HCT116 (cell line): ENCODE data around the gene NAT9. TPM values are rescaled to one million over a fixed set of nuclear protein-coding genes. Genes with fewer than 3 reads are reported as not detected.

ENCODE experiments used
- ATAC-seq: fragments of 200-7000 bp; cut with Tn5 transposase; 2 replicates; pipeline ENCODE4 v1.9.1; 2020; ENCODE audit warnings: mild to moderate bottlenecking, moderate library complexity
- BruUV-seq: library from RNA; stranded (reverse); fragments of 400-500 nt; replicated peaks from 2 replicates; lab custom pipeline; 2021; lab: Mats Ljungman, UMichigan
- CTCF ChIA-PET: fragments of 300-600 bp; sonication (Branson Sonifier 250); formaldehyde crosslinking; loops from one replicate; lab custom pipeline; 2021; ENCODE audit warnings: antibody characterized with exemption; lab: Charles Lee
- POLR2A ChIA-PET: fragments of 300-600, 350-600 bp; sonication (Branson Sonifier 250); formaldehyde crosslinking; loops from one replicate; lab custom pipeline; 2021; ENCODE audit warnings: antibody characterized with exemption; lab: Charles Lee
- RAD21 ChIA-PET, 2 experiments: fragments of 300-600 bp; sonication (Branson Sonifier 250); formaldehyde crosslinking; loops; one replicate each; lab custom pipeline; 2023; ENCODE audit warnings: low total read pairs in 2 of 2; ENCODE audit not compliant: uncharacterized antibody in 2 of 2, unreplicated experiment in 2 of 2, low non-redundant PET in 1 of 2; lab: Charles Lee
- DNase-seq: peaks from one replicate; pipeline ENCODE4 v3.0.0-alpha.2; 2010; ENCODE audit warnings: low read depth, low spot score
- H2AFZ ChIP-seq: fragments of 200-600 bp; shearing (Covaris generic), sonication (generic); 2 replicates; pipeline ENCODE4 v1.6.1; 2017; ENCODE audit warnings: low read depth, mixed run types, mixed read lengths, antibody characterized with exemption, low read length; ENCODE audit not compliant: poor library complexity, severe bottlenecking
- H3K27ac ChIP-seq: 2 replicates; pipeline ENCODE4 v1.5.1; 2012; ENCODE audit warnings: low read depth, low read length
- H3K27me3 ChIP-seq: fragments of 200-600 bp; sonication (generic); 2 replicates; pipeline ENCODE4 v1.6.1; 2016; ENCODE audit warnings: mixed run types, low read length, mixed read lengths; ENCODE audit not compliant: insufficient read depth
- H3K36me3 ChIP-seq, 2 experiments: fragments of 200-500 bp in 1 of 2; fragments of 200-600 bp in 1 of 2; sonication (Bioruptor generic) in 1 of 2; sonication (generic) in 1 of 2; 2 replicates each; pipeline versions ENCODE4 v1.5.1 to v1.6.1; 2014 to 2016; ENCODE audit warnings: low read length in 2 of 2, inconsistent platforms in 1 of 2, mixed read lengths in 1 of 2, mixed run types in 1 of 2; ENCODE audit not compliant: insufficient read depth in 2 of 2, control insufficient read depth in 1 of 2
- H3K4me1 ChIP-seq, 2 experiments: fragments of 200-600 bp in 1 of 2; sonication (generic) in 1 of 2; 2 replicates each; pipeline versions ENCODE4 v1.5.1 to v1.6.1; 2012 to 2017; ENCODE audit warnings: low read length in 2 of 2, inconsistent platforms in 1 of 2, mild to moderate bottlenecking in 1 of 2, mixed read lengths in 1 of 2, mixed run types in 1 of 2, moderate library complexity in 1 of 2; ENCODE audit not compliant: insufficient read depth in 2 of 2, control insufficient read depth in 1 of 2
- H3K4me2 ChIP-seq: fragments of 200-600 bp; sonication (generic); 2 replicates; pipeline ENCODE4 v1.6.1; 2017; ENCODE audit warnings: mixed run types, low read length, mixed read lengths
- H3K4me3 ChIP-seq, 2 experiments: fragments of 200-600 bp in 1 of 2; sonication (generic) in 1 of 2; replicated peaks in 1 of 2; 2 replicates each; pipeline ENCODE4 v1.5.1; 2011 to 2016; ENCODE audit warnings: low read length in 2 of 2, control low read depth in 1 of 2, low read depth in 1 of 2, mild to moderate bottlenecking in 1 of 2, mixed read lengths in 1 of 2, mixed run types in 1 of 2
- H3K79me2 ChIP-seq: fragments of 200-600 bp; sonication (generic); 2 replicates; pipeline ENCODE4 v1.6.1; 2017; ENCODE audit warnings: mild to moderate bottlenecking, mixed run types, low read length, moderate library complexity, mixed read lengths; ENCODE audit not compliant: insufficient read depth
- H3K9ac ChIP-seq: fragments of 200-600 bp; sonication (generic); 2 replicates; pipeline ENCODE4 v1.6.1; 2016; ENCODE audit warnings: low read length, mixed read lengths
- H3K9me2 ChIP-seq: fragments of 200-600 bp; sonication (generic), shearing (Covaris generic); 2 replicates; pipeline ENCODE4 v1.6.1; 2017; ENCODE audit warnings: mixed run types, mild to moderate bottlenecking, moderate library complexity; ENCODE audit not compliant: insufficient read depth
- H3K9me3 ChIP-seq, 2 experiments: fragments of 200-500 bp in 1 of 2; fragments of 200-600 bp in 1 of 2; sonication (Bioruptor generic) in 1 of 2; sonication (generic) in 1 of 2; 2 replicates each; pipeline ENCODE4 v1.6.1; 2014 to 2017; ENCODE audit warnings: low read length in 2 of 2, mixed read lengths in 2 of 2, inconsistent platforms in 1 of 2, low read depth in 1 of 2, mild to moderate bottlenecking in 1 of 2, mixed run types in 1 of 2, moderate library complexity in 1 of 2; ENCODE audit not compliant: control insufficient read depth in 1 of 2, insufficient read depth in 1 of 2
- H4K20me1 ChIP-seq: fragments of 200-600 bp; sonication (generic), shearing (Covaris generic); 2 replicates; pipeline ENCODE4 v1.6.1; 2017; ENCODE audit warnings: mixed run types, mild to moderate bottlenecking, moderate library complexity; ENCODE audit not compliant: insufficient read depth
- ATF3 ChIP-seq: IDR thresholded peaks from 2 replicates; pipeline ENCODE4 v1.6.1; 2012
- ELF1 ChIP-seq: IDR thresholded peaks from 2 replicates; pipeline ENCODE4 v1.6.1; 2012; ENCODE audit warnings: low read depth, borderline replicate concordance
- FOSL1 ChIP-seq: IDR thresholded peaks from 2 replicates; pipeline ENCODE4 v1.6.1; 2012; ENCODE audit warnings: low read depth
- POLR2A ChIP-seq: IDR thresholded peaks from 2 replicates; pipeline ENCODE4 v1.7.0; 2011; ENCODE audit warnings: borderline replicate concordance; ENCODE audit not compliant: insufficient read depth, insufficient read length; ENCODE audit errors: extremely low read depth
- POLR2AphosphoS5 ChIP-seq: IDR thresholded peaks from 2 replicates; pipeline ENCODE4 v1.6.1; 2011; ENCODE audit warnings: mild to moderate bottlenecking, low read depth, low read length, moderate library complexity
- RAD21 ChIP-seq: IDR thresholded peaks from 2 replicates; pipeline ENCODE4 v1.6.1; 2012; ENCODE audit warnings: low read depth, mild to moderate bottlenecking
- REST ChIP-seq: IDR thresholded peaks from 2 replicates; pipeline ENCODE4 v1.6.1; 2012; ENCODE audit warnings: low read depth
- SIN3A ChIP-seq: IDR thresholded peaks from 2 replicates; pipeline ENCODE4 v1.6.1; 2012; ENCODE audit warnings: low read depth
- SRF ChIP-seq: IDR thresholded peaks from 2 replicates; pipeline ENCODE4 v1.6.1; 2012; ENCODE audit warnings: low read depth
- TCF7L2 ChIP-seq: IDR thresholded peaks from 2 replicates; pipeline ENCODE4 v1.7.0; 2011; ENCODE audit warnings: borderline replicate concordance, inconsistent platforms; ENCODE audit not compliant: insufficient read depth, insufficient read length; ENCODE audit errors: extremely low read depth
- ZFX ChIP-seq: fragments of 450-650 bp; IDR thresholded peaks from 2 replicates; pipeline ENCODE4 v1.6.1; 2017
- intact Hi-C: fragments of 100-400 bp; cut with micrococcal nuclease; formaldehyde crosslinking; loops from 2 replicates; pipeline ENCODE4 v1.10.0; 2022
- total RNA-seq: library from RNA; stranded (reverse); gene quantifications from one replicate; pipeline ENCODE4 v1.2.1, GENCODE V29; 2021; ENCODE audit not compliant: unreplicated experiment

NAT9 gene
- total RNA-seq, 1 experiment from 2014 or later, result 88.7 TPM

- no peak for TF ChIP-seq SRF
Observed at GRCh38 chr17:74730491-74731346, 45.4 kb downstream of the NAT9 start (continued).

GRCh38 chr17:74729866-74730265 lies 46.3 kb downstream of the NAT9 start:
- Histone ChIP-seq H3K36me3 (no peaks in the 10 kb centered on the region), H2AFZ (no peak overlapping the region), H3K4me3 (no peak overlapping the region), H3K9ac (no peak overlapping the region), H3K27ac (no peak overlapping the region), H3K9me3 (peaks cover 0 to 5% of the 10 kb centered on the region in 2 experiments; a peak in 1 of 4 replicates), H3K4me1 (no peaks in the 10 kb centered on the region), H4K20me1 (no peaks in the 10 kb centered on the region), H3K79me2 (no peaks in the 10 kb centered on the region), H3K4me2 (no peak overlapping the region), H3K27me3 (no peaks in the 10 kb centered on the region), H3K9me2 (no peaks in the 10 kb centered on the region)
- POLR2A ChIA-PET, result no interaction called here
- CTCF ChIA-PET, result no interaction called here
- no peak for DNase-seq
- TF ChIP-seq SIN3A, result no peak
- TF ChIP-seq SRF, result no peak
- TF ChIP-seq RAD21, result no peak
- TF ChIP-seq POLR2AphosphoS5, result no peak
- TF ChIP-seq ATF3, result no peak
- TF ChIP-seq POLR2A, result no peak
- no peak for TF ChIP-seq FOSL1
- no peak for TF ChIP-seq TCF7L2
- BruUV-seq, result no TSS peak
- RAD21 ChIA-PET, result no interaction called here
- ATAC-seq, result no peak
- intact Hi-C loops, result no loop called here

GRCh38 chr17:74729368-74729767 lies 46.8 kb downstream of the NAT9 start:
- ChIA-PET CTCF (no interaction called here), RAD21 (no interaction called here), POLR2A (no interaction called here)
- DNase-seq, result no peak
- no peaks in the 10 kb centered on the region for H4K20me1 ChIP-seq
- no peaks in the 10 kb centered on the region for H3K36me3 ChIP-seq
- H3K4me3 ChIP-seq, result no peak overlapping the region
- no peak for ATAC-seq
- peaks cover 0 to 5% of the 10 kb centered on the region in 2 experiments; a peak in 1 of 4 replicates for H3K9me3 ChIP-seq
- no peaks in the 10 kb centered on the region for H3K27me3 ChIP-seq
- no peaks in the 10 kb centered on the region for H3K9me2 ChIP-seq
- H3K79me2 ChIP-seq, result no peaks in the 10 kb centered on the region
- no peak overlapping the region for H3K4me2 ChIP-seq
- intact Hi-C loops, result no loop called here
- H2AFZ ChIP-seq, result no peak overlapping the region
- BruUV-seq, result no TSS peak
- TF ChIP-seq RAD21 (no peak), FOSL1 (no peak), REST (no peak), ELF1 (no peak), SIN3A (no peak), POLR2AphosphoS5 (no peak), ZFX (no peak)
- H3K4me1 ChIP-seq, result no peaks in the 10 kb centered on the region
- H3K9ac ChIP-seq, result no peak overlapping the region
- no peak overlapping the region for H3K27ac ChIP-seq
